Midbrain (tissue), 1 donor: ENCODE measurements around the gene LRRN4.

ENCODE experiments used
- DNase-seq: peaks from one replicate; lab custom pipeline; 2025; lab: John Stamatoyannopoulos, UW

Gene LRRN4

GRCh38 chr20:6053776-6054688 lies at the start of gene LRRN4:
TSS of gene LRRN4 (minus strand) at chr20:6054060. CDS start at chr20:6052799, 1,261 bp downstream.
- no peak for DNase-seq

DNA sequence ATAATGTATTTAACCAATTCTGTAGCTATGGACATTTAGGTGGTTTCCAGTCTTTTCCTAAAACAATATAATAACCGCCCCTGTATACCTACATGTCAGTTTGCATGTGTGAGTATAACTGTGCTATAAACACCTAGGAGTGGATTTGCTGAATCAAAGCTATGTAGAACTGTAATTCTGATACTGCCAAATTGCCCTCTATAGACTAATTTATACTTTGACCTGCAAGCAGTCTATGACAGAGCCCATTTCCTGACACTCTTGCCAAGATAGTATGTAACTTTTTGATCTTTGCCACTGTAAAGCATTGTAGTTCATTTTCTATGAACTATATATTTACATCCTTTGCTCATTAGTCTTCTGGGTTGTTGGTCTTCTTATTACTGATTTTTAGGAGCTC lies 49.4 kb upstream of the LRRN4 start:
- no peak for DNase-seq

DNA sequence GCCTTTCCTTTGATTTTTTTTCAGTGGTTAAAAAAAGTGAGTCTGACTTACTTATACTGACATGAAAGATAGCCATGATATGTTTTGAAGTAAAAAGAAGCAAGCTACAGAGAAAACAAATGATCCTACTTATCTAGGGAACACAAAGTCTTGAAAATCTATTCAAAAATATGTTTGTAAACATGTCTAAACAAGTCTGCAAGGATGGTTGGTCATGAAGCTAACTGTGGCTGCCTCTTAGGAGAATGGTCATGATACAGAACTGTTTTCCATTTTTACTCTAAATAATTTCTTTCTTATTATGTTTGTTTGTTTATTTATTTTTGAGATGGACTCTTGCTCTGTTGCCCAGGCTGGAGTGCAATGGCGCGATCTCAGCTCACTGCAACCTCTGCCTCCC lies 47.5 kb upstream of the LRRN4 start:
- DNase-seq, result no peak

DNA sequence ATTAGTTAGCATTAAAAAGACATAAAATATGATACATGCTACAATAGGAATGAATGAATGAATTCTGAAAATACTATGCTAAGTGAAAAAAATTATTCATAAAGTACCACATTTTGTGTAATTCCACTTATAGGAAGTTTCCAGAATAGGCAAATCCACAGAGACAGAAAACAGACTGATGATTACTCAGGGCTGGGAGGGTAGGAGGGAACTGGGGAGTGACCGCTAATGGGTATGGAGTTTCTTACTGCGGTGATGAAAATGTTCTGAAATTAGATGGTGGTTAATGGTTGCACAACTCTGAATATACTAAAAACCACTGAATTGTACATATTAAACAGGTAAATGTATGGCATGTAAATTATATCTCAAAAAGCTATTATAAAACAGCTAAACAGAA lies 46.4 kb upstream of the LRRN4 start:
- no peak for DNase-seq

- DNase-seq, result no peak
Observed at GRCh38 chr20:6099819-6100218, 46.0 kb upstream of the LRRN4 start.

GRCh38 chr20:6095409-6095808 lies 41.5 kb upstream of the LRRN4 start:
- DNase-seq, result no peak

DNA sequence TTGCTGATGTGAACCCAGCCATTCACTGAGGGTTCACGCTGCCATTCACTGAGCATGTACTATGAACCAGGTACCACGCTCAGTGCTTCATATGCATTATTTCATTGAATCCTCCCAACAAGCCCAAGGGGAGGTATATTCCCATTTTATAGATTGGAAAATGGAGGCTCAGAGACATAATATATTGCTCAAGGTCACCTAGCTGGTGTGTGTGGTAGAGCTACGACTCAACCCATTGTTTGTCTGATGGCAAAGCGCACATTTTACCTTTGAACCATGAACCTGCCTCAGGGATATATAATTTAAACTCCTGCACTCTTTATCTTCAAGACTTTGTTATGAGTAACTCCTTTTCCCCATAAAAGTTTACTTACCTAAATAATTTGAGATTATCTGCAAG lies 40.7 kb upstream of the LRRN4 start:
- DNase-seq, result no peak

DNA sequence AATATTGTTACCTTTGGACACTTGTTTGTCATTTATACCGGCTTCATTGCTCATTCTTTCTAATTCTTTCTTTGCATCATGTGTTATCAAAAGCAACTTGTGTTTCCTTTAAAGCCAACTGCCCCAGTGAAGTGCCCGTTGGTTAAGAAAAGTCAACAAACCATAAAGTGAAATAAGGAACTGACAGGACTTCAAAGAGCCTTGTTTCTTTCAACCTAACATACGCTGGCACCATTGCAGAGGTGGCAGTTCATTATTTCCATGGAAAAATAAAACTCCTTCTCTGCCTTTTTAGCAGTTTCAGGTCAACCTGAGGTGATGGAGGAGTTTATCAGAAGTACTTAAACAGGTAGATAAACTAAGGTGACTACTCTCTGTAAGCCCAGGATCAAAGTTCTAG lies 40.2 kb upstream of the LRRN4 start:
- no peak for DNase-seq

DNA sequence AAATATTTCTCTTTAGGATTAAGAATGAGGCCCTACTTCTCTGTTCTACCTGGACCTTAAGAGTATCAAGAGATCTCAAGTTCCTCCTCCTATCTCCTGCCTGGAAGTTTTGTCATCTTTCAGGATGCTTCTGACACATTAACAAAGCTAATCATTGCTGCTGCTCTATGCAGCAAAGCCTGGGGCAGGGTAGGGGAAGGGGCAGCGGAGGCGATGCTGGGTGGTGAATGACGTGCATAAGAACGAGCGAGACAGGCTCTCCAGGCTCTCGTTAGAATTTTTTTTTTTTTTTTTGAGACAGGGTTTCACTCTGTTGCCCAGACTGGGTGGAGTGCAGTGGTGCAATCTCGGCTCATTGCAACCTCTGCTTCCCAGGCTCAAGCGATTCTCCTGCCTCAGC lies 37.8 kb upstream of the LRRN4 start:
- no peak for DNase-seq

DNA sequence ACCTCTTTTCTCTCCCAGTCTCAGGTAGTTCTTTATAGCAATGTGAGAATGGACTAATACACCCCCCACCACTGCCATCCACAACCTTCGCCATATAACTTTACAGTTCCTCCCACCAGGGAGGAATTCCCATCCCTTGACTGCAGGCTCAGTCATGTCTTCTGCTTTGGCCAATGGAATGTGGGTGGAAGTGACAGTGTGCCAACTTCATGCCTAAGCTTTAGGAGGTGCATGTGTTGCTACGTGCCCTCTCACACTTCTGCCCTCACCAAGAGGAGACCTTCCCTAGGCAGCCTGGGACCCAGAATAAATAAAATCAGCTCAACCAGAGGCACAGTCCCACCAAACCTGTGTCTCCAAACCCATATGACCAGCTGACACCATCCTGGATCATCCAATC lies 33.0 kb upstream of the LRRN4 start:
- no peak for DNase-seq

DNA sequence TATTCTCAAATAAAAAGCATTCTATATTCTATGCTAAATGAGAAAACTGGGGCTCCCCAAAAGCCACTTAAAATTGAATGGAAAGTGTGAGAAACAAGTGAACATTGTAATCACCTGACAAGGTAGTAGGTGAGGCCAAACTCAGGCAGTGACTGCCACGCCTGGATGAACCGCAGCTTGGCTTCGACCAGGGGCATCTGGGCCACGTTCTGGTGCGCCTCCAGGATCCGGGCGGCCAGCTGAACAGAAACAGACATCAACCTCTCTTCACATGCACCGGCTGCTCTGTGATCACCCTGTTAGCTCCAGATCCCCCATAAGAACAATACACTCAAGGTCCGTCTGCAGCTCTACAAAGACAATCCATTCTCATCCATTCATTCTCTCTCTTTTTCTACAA lies 30.1 kb upstream of the LRRN4 start:
- DNase-seq, result no peak

DNA sequence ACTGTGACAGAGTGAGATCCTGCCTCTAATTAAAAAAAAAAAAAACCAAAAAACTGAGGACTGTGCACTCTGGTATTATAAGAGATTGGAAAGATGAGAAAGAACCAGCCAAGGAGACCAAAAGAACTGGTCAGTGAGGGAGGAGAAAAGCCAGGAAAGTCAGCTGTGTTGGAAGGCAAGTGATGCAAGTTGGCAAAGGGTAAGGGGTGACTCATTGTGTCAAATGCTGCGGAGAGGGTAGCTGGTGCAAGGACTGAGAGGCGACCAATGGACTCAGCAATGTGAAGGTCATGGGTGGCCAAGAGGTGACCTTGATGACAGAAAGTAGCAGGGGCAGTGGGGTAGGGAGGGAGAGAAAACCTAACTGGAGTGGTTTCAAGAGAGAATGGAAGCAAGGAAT lies 27.4 kb upstream of the LRRN4 start:
- no peak for DNase-seq

DNA sequence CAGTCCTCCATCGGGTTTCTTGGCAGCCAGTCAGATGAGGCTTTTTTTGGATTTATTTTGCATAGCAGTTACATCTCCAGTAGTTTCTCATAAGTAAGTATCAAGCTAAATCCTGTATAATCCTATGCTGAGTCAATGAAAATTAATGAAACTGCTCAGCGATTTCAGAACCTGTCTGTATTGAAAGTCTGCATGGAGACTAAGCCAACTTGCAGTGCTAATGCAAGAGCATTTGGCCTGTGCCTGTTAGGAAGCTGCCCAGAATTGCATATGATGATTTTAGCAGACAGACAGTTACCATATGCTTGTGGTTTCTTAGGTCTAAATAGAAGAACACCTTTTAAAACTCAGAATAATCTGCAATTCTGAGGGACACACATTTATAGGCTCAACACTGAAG lies 25.2 kb upstream of the LRRN4 start:
- no peak for DNase-seq

DNA sequence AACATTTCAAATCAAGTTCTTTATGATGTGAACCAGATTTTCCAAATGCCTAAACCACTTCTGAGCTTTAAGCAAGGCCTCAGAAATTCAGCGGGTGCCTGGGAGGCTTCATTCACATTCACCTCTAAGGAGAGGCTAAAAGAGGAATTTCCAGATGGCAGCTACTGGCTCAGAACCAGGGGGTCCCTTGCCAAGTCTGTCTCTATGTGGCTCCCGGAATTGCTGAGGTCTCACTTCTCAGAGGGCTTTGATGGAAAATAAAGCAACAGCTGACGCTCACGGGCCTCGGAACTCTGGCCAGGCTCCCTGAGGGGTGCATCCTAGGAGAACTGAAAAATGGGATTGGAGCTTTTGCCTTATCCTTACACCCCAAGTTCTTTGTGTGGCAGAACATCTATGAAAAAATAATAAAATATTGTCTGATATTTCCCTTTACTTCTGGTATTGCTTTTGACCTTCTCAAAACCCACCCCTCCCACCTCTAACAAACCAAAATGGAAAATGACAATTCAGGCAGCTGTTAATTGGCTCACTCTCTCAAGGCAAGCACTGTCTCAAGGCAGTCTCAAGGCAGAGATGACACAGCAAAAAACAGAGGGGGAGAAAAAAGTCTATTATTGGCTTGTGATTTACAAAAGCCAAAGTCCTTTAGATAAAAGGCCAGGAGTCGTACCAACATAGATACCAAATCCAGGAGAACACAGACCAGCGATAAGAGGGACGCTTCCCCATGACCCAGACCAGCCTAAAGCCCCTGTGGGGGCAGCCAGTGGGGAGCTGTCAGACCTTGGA lies 21.8 kb upstream of the LRRN4 start:
- DNase-seq, result no peak

DNA sequence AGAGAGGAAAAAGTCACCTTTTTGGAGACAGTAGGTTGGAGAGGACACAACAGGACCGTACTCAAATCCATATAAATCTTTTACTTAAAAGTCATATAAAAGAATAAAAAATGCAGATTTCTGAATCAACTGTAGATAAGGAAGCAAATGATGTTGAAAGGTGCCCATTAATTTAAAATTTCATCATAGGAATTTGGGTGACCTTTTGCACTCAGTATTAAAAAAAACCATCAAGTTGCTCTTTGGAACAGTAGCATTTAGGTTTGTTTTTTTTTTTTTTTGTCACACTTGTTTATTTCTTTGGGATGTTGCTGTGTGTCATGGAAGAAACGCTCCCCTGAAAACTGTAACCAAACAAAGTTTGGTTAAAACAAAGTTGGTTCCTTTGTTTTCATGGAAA lies 20.9 kb upstream of the LRRN4 start:
- DNase-seq, result no peak

GRCh38 chr20:6074145-6074561 lies 20.3 kb upstream of the LRRN4 start:
- DNase-seq, result no peak

- DNase-seq, result no peak
Observed at GRCh38 chr20:6070829-6071695, 17.2 kb upstream of the LRRN4 start.

GRCh38 chr20:6069669-6070068 lies 15.8 kb upstream of the LRRN4 start:
- DNase-seq, result no peak

GRCh38 chr20:6067763-6068318 lies 14.0 kb upstream of the LRRN4 start:
- DNase-seq, result no peak

GRCh38 chr20:6066582-6066981 lies 12.7 kb upstream of the LRRN4 start:
- no peak for DNase-seq

GRCh38 chr20:6061544-6061943 lies 7.7 kb upstream of the LRRN4 start:
- no peak for DNase-seq

DNA sequence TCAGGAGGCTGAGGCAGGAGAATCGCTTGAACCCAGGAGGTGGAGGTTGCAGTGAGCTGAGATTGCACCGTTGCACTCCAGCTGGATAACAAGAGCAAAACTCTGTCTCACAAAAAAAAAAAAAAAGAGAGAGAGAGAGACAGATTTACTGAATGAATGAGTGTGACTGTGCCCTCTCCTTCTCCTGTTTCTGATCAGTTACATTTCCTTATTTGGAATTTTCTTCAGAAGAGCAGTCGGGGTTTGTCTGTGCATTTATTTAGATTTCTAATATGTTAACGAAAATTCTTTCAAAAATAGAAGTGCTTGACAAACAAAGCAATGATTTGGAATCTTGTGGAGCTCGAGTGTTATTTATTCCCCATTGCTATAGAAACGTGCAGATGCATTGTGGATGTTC lies 6.4 kb upstream of the LRRN4 start:
- no peak for DNase-seq
